ENCODE measurements around the gene NAALAD2.
"Not testable (repeated sequence)": the region's sequence is repeated elsewhere in the genome, so short reads cannot be mapped to it uniquely, and the experiment has no call there.

Gene NAALAD2

DNA sequence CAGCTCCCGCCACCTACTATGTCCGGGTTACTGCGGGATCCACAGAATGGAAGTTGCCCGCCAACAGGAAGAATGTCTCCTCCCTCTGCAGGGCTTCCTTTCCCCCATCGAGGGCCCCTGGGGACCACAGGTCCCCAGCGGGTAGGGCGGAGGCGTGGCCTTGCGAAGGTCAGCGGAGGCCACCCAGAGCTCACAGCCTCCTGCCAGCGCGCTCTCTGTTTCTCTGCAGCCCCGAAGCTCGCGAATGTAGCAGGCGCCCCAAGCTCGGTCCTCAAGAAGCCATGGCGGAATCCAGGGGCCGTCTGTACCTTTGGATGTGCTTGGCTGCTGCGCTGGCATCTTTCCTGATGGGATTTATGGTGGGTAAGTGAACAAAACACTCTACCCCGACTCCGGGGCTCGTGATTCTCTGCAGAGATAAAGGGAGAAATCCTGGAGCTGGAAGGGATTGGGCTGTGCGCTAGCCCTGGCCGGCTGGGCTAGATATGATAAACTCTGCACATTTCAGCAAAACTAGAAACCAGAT, at the start of gene NAALAD2:
NAALAD2 (plus strand) TSS at position 186 of the 526 bp plus-strand sequence; CDS start at position 282, 96 bp downstream.
- DNase-seq (ENCODE audit: low spot score) (peak; percentile 73), FAIRE-seq (no peak)

DNA sequence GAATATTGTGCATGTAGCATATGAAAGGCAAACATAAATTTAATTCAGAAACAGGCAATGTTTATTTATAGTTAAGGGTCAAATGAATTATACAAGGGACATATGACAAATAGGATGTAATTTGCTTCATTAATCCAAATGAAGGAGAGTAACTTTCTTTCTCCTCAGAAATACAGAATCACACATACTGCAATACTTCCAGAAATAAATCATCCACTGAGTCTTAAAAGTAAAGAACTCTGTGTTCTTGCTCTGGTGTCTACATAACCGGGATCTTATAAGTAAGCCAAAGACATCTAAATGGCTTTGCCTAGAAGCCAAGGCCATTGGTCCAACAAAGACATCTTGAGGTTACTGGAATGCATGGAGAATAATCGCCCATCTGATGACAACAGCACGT, 48.8 kb upstream of the NAALAD2 start, which contains the start of gene UBTFL1:
UBTFL1 (plus strand) TSS at position 301 of the 400 bp plus-strand sequence; CDS start at position 301, 0 bp downstream.
- not testable (repeated sequence) for FAIRE-seq; DNase-seq (ENCODE audit: low spot score)

DNA sequence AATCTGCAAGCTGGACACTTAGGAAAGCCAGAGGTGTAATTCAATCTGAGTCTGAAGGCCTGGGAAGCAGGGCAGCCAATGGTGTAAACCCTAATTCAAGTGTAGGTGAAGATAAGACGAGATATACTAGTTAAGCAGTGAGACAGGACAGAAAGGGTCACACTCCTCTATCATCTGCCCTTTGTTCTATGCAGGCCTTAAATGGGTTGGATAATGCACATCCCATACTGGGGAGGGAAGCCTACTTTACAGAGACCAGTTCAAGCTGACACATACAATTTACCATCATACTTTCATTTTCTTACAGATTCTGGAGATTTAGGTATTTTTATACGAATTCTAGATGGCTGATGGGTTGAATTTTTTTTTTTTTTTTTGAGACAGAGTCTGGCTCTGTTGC, 45.7 kb upstream of the NAALAD2 start:
- DNase-seq (ENCODE audit: low spot score); FAIRE-seq: not testable (repeated sequence)

DNA sequence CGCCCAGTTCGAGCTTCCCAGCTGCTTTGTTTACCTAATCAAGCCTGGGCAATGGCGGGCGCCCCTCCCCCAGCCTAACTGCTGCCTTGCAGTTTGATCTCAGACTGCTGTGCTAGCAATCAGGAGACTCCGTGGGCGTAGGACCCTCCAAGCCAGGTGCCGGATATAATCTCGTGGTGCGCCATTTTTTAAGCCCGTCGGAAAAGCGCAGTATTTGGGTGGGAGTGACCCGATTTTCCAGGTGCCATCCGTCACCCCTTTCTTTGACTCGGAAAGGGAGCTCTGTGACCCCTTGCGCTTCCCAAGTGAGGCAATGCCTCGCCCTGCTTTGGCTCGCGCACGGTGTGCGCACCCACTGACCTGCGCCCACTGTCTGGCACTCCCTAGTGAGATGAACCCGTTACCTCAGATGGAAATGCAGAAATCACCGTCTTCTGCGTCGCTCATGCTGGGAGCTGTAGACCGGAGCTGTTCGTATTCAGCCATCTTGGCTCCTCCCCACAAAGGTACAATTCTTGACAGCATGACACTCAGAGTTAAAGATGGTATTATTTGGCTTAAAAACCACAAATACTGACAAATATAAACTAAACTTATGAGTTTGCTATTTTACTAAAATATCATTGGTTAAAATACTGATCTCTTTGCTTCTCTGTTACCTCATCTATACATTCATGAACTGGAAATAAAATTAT, 39.1 kb upstream of the NAALAD2 start:
- DNase-seq (ENCODE audit: low spot score); FAIRE-seq: not testable (repeated sequence)

DNA sequence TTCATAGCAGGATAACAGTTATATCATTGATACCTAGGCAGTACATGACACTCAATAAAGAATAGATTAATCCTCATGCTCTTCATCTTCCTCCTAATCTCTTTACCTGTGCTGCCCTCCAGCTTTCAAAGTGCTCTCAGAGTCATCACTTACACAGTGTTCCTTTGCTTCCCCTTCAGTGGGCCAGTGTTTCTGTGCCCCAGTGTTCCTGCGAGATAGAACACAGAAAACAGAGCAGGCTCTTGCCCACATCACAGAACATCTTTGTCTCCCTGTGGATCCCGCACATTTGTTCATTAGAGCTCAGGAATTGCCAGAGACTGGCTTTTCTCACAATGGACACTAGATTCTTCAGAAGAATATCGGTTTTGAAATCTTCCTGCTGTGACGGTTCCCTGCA, 36.2 kb upstream of the NAALAD2 start:
- not testable (repeated sequence) for FAIRE-seq; DNase-seq (ENCODE audit: low spot score)

DNA sequence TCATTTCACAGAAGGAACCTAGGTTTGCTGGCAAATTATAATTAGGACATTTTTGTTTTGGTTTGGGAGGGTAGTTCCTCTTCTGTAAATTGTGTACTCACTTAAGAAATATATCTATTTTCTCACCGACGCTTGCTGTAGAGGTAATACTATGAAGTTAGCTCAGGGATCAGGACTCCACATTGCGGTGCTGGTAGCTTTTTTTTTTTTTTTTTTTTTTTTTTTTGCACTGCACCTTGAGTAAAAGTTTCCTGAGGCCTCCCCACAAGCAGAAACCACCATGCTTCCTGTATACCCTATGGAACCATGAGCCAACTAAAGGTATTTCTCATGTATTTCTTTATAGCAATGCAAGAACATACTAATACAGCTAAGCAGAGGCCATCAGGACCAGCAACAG, 34.0 kb upstream of the NAALAD2 start:
- no peak for FAIRE-seq

DNA sequence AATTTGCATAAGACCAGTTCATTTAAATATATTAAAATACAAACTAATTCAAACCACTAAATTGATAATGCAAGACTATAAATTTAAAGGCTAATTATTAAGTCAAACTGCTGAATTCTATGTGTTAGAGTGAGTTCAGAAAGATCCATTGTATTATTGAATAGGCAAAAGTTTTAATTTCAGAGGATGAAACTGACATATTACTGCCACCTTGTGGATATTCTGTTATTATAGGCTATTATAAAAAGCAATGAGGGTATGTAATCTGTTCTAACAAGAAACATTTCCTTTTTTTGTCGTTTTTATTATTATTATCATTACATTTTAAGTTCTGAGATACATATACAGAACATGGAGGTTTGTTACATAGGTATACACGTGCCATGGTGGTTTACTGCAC, 20.9 kb upstream of the NAALAD2 start:
- FAIRE-seq (no peak), DNase-seq (ENCODE audit: low spot score) (no peak)

More for the DNA sequence above, 34.0 kb upstream of the NAALAD2 start:
- no peak for DNase-seq (ENCODE audit: low spot score)

DNA sequence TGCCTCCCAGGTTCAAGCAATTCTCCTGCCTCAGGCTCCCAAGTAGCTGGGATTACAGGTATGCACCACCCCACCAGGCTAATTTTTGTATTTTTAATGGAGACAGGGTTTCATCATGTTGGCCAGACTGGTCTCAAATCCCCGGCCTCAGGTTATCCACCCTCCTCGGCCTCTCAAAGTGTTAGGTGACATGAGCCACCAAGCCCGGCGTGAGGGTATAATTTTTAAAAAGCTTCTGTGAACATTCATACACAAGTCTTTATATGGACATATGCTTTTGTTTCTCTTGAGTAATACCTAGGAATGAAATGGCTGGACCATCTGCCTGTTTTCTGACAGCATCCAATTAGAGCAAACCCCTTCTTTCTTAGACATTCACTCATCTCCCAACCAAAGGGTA, 14.3 kb upstream of the NAALAD2 start:
- no peak for FAIRE-seq
- DNase-seq (ENCODE audit: low spot score), result no peak

DNA sequence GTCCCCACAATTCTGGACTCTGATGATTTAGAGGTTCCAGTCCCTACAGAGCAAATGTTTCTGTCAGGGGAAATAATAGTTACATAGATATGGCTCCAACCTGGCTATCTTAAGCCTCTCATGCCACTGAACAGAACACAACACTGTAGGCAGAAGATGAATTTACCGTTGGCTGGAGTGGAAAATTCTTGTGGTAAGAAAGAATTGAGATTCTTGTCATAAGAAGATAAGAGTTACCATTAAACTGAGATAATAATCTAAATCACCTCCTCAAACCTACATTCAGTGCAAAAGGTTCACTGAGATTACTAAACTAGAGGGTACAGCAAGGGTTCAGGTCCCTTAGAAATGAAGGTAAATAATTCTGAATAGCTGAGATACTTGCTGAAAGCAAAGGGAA, 10.1 kb upstream of the NAALAD2 start:
- DNase-seq (ENCODE audit: low spot score), result no peak
- FAIRE-seq, result no peak

DNA sequence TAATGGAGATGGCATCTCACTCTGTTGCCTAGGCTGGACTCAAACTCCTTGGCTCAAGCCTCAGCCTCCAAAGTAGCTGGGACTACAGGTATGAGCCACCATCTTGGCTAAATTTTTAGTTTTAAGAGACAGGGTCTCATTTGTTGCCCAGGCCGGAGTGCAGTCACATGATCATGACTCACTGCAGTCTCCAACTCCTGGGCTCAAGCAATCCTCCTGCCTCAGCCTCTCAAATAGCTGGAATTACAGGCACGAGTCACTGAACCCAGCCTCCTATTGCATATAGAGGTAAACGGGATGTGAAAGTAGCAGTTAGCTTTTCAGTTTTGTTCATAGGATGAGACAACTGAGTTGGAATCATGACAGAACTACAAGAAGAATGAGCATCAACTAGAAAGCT, 9.5 kb upstream of the NAALAD2 start:
- FAIRE-seq, result no peak

DNA sequence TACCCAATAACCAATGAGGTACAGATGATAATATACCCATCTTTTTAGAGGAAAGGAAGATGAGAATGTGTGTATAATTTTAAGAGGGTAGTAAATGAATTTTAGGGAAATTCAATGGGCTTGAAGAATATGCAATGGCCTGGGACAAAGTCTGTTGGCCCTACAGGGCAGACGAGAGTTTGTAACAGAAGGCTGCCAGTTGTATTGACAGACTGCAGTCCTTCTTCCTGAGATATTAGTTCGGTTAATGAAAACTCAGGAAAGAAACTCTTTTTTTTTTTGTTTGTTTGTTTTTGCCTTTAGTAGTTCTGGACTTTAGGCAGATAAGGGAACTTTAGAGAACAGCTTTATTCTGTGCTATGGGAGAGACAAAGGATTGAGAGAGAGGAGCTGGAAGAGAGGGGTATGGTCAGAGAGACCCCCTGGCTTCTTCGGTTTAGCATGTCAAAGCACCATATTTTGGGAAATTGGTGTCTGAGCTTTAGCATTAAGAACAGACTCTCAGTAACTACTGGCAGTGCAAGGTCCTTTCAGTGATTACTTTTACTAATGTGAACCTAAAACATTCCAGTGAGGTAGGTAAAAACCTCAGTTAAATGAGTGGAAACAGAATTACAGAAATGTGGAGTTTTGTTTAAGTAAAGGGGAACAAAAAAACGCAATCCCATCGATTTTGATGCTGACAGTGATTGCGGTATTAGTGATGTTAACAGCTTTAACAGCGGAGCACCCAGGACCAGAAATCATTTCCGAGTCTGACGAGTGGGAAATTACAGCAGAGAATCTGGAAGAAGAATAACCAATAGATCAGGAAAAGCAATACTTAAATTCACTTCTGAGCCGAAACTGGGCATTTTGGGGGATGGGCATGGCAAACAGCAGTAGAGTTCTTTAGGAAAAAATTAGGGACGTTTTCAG, 644 bp upstream of the NAALAD2 start:
- no peak for FAIRE-seq
- DNase-seq (ENCODE audit: low spot score), result no peak

More for the DNA sequence above, 9.5 kb upstream of the NAALAD2 start:
- no peak for DNase-seq (ENCODE audit: low spot score)

DNA sequence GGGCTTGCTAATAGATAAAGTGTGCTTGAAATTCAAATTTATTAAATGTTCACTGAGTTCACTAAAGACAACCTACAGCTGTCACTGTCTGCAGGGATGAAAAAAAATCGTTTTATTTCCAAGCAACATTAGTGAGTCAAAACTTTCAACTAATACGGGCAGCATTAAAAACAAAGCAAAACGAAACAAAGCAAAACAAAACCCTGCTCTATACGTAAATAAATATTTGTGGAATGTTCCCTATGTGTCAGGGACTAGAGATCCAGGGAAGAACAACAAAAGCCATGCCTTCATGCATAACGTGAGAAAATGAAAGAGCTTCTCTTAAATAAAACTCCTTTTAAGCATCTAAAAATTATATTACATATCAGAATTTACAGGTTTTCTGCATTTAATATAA, 553 bp downstream of the NAALAD2 start:
- FAIRE-seq (no peak), DNase-seq (ENCODE audit: low spot score) (no peak)

DNA sequence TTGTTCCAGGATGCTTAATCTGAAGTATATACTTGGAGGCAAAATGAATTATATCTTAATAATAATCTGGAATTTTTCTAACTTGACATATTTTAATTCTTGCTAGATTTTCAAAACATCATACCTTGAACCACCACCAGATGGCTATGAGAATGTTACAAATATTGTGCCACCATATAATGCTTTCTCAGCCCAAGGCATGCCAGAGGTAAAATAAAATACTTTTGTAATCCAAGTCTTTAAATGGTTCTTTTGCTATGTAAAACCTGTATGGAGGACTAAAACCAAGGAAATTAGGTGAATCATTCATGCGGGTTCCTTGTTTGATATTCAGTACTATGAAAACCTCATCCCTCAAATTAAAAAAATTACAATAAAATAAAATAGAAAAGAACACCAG, 14.4 kb downstream of the NAALAD2 start:
- DNase-seq (ENCODE audit: low spot score) (no peak), FAIRE-seq (no peak)

DNA sequence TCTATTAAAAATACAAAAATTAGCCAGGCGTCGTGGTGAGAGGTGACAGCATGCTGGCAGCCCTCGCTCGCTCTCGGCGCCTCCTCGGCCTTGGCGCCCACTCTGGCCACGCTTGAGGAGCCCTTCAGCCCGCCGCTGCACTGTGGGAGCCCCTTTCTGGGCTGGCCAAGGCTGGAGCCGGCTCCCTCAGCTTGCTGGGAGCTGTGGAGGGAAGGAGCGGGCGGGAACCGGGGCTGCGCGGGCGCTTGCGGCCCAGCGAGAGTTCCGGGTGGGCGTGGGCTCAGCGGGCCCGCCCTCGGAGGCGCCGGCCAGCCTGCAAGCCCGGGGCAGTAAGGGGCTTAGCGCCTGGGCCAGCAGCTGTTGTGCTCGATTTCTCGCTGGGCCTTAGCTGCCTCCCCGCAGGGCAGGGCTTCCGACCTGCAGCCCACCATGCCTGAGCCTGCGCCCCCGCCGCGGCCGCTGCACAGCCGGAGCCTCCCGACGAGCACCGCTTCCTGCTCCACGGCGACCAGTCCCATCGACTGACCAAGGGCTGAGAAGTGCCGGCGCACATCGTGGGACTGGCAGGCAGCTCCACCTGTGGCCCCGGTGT, 32.6 kb downstream of the NAALAD2 start:
- DNase-seq (ENCODE audit: low spot score); FAIRE-seq: not testable (repeated sequence)

DNA sequence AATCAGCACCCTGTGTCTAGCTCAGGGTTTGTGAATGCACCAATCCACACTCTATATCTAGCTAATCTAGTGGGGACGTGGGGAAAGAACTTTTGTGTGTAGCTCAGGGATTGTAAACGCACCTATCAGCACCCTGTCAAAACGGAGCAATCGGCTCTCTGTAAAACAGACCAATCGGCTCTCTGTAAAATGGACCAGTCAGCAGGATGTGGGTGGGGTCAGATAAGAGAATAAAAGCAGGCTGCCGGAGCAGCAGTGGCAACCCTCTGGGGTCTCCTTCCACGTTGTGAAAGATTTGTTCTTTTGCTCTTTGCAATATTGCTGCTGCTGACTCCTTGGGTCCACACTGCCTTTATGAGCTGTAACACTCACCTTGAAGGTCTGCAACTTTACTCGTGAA, 33.2 kb downstream of the NAALAD2 start:
- not testable (repeated sequence) for FAIRE-seq; DNase-seq (ENCODE audit: low spot score)

DNA sequence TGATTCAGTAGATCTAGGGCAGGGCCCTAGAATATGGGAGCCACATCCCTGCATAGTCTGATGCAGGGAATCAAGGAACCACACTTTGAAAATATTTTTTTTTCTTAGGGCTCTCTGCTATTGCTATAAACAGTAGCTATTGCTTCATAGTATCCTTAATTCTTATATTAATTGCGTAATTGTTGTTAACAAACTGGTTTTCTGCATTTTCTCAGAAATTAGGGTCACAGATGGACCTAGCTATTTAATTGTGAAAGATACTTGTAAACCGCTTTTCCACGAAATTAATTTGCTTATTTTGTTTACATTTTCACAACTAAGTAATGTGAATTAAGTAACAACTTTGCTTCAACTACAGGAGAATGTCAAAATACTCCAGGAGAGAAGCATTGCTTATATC, 34.1 kb downstream of the NAALAD2 start:
- no peak for FAIRE-seq
- DNase-seq (ENCODE audit: low spot score), result no peak

DNA sequence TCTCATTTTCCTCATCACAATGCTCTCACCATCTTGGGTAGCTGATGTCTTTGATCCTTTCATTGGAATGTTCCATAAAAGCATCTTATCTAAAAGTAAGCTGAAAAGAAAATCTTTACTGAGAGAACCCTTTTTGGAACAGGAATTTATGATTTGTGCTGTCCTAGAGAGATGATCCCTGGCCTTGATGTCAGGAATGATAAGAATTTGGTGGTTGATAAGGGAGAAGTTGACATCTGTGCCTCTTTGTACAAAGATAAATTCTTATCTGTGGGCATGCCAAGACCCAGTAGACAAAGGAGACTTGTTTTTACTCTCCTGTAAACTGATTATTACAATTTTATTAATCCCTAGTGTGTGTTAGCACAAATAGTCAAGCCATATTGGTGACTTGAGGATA, 36.9 kb downstream of the NAALAD2 start:
- DNase-seq (ENCODE audit: low spot score), result no peak
- FAIRE-seq, result no peak

DNA sequence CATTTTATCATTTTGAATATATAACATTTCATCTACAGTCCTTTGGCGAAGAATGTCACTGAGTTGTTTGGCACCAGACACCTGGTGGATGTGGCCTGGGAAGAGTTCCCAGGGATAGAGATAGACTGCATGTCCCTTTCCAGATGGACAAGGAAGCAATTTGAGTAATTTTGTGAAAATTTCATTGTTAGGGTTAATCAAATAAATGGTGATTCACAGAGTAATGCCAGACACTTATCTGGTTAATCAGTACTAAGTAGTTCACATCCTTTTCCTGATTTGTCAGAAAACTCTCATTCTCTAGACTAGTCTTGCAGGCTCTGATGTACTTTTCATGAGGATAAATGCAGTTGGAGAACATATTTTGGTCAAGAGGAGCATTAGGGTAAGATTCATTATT, 41.6 kb downstream of the NAALAD2 start:
- FAIRE-seq (no peak), DNase-seq (ENCODE audit: low spot score) (no peak)

DNA sequence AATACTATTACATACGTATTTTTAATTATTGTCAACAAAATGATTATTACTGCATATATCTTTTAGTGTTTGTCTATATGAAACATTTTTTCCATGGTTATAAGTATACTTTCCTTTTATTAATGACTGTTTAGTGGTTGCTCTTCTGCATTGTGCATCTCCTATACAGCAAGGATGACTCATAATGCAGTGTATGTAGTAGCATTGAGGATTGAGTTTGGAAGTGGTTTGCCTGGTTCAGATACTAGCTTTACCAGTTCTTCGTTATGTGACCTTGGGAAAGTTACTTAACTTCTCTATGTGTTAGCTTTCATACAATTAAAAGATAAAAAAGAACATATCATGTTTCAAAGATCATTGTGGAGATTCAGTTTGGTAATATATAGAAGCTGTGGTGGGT, 44.3 kb downstream of the NAALAD2 start:
- DNase-seq (ENCODE audit: low spot score) (no peak), FAIRE-seq (no peak)

DNA sequence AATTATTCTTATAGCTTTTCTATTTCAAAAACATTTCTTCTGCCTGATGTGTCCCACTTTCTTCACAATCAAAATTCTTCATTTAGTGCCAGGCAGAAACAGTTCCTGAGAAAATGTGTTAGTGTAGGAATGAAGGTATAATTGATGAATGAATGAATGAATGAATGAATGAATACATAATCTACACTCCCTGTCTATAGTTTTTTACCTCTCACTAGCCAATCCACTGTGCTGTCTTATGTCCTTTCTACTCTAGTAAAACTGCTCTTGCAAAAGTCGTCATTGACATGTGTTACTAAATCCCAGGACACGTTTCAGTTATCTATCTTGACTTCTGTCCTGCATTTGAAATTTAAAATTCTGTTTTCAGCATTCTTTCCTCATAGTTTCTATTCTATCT, 45.5 kb downstream of the NAALAD2 start:
- no peak for DNase-seq (ENCODE audit: low spot score)
- no peak for FAIRE-seq

DNA sequence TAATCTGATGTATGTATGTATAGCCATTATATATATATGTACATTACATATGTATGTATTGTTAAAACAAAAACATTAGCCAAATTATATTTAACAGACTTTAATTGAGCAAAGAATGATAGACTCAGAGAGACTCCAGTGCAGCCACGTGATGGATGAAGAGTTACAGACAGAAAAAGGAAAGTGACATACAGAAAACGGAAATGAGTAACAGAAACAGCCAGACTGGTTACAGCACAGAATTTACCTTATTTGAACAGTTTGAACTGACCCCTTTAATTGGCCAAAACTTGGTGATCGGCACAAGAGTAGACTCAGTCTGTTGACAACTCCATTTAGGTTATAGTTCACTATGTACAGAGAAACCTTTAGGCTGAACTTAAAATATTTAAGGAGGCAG, 53.4 kb downstream of the NAALAD2 start:
- DNase-seq (ENCODE audit: low spot score) (no peak), FAIRE-seq (no peak)

DNA sequence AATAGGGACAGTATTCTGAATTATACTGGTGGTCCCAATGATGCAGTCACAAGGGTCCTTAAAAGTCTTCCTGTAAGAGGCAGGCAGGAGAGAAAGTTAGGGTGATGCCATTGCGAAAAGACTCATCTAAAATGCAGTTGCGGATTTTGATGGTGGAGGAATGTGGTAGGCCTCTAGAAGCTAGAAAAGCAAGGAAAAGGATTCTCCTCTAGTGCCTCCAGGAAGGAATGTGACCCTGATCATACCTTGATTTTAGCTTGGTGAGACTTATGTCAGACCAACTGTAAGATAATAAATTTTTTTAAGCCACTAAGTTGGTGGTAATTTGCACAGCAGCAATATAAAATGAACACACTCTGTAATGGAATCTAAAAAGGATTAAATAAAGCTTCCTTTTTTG, 54.5 kb downstream of the NAALAD2 start:
- DNase-seq (ENCODE audit: low spot score) (no peak), FAIRE-seq (no peak)
